GM18858 (cell line): ENCODE measurements around the gene ZP2.
"Not testable (repeated sequence)": the region's sequence is repeated elsewhere in the genome, so short reads cannot be mapped to it uniquely, and the experiment has no call there.

Experiments
- ATAC-seq: cut with Tn5 transposase; IDR thresholded peaks from one replicate; pipeline ENCODE4 v1.9.1; 2021; ENCODE audit not compliant: unreplicated experiment

ZP2 gene

GRCh38 chr16:21218153-21218552 lies 6.8 kb upstream of the ZP2 start:
- no peak for ATAC-seq

GRCh38 chr16:21217121-21217520 lies 5.7 kb upstream of the ZP2 start:
- ATAC-seq, result no peak

GRCh38 chr16:21214086-21214485 lies 2.7 kb upstream of the ZP2 start:
- ATAC-seq, result no peak

- no peak for ATAC-seq
Measured at GRCh38 chr16:21208446-21209230, 2.7 kb downstream of the ZP2 start.

- no peak for ATAC-seq
Measured at GRCh38 chr16:21206550-21206949, 4.8 kb downstream of the ZP2 start.

GRCh38 chr16:21205303-21205702 lies 6.1 kb downstream of the ZP2 start:
- no peak for ATAC-seq

GRCh38 chr16:21203155-21203797 lies 8.1 kb downstream of the ZP2 start:
- ATAC-seq, result no peak

GRCh38 chr16:21199607-21200218 lies 11.7 kb downstream of the ZP2 start:
- no peak for ATAC-seq

GRCh38 chr16:21197621-21198020 lies 13.8 kb downstream of the ZP2 start:
- ATAC-seq, result no peak

GRCh38 chr16:21197112-21197511 lies 14.3 kb downstream of the ZP2 start:
- no peak for ATAC-seq

- ATAC-seq, result not testable (repeated sequence)
Measured at GRCh38 chr16:21195330-21195729, 16.0 kb downstream of the ZP2 start.

GRCh38 chr16:21194771-21195301 lies 16.5 kb downstream of the ZP2 start:
- no peak for ATAC-seq

GRCh38 chr16:21192991-21193390 lies 18.4 kb downstream of the ZP2 start:
- ATAC-seq, result no peak

- ATAC-seq, result no peak
Measured at GRCh38 chr16:21190599-21190998, 20.8 kb downstream of the ZP2 start.

GRCh38 chr16:21190013-21190412 lies 21.4 kb downstream of the ZP2 start:
- no peak for ATAC-seq

- ATAC-seq, result no peak
Measured at GRCh38 chr16:21189311-21189710, 22.1 kb downstream of the ZP2 start.

- ATAC-seq, result no peak
Measured at GRCh38 chr16:21186326-21186691, 25.1 kb downstream of the ZP2 start.

- ATAC-seq, result no peak
Measured at GRCh38 chr16:21185659-21186325, 25.6 kb downstream of the ZP2 start.

- no peak for ATAC-seq
Measured at GRCh38 chr16:21184834-21185233, 26.5 kb downstream of the ZP2 start.

GRCh38 chr16:21183995-21184394 lies 27.4 kb downstream of the ZP2 start:
- no peak for ATAC-seq

GRCh38 chr16:21179983-21180365 lies 31.4 kb downstream of the ZP2 start:
- no peak for ATAC-seq
